Epidermal melanocyte (primary cell): ENCODE measurements around the gene BLOC1S3.
"Not testable (repeated sequence)": the region's sequence is repeated elsewhere in the genome, so short reads cannot be mapped to it uniquely, and the experiment has no call there.

Experiments used
- DNase-seq: peaks from one replicate; pipeline ENCODE4 v3.0.0; 2011; ENCODE audit warnings: low spot score; ENCODE audit not compliant: insufficient read length

BLOC1S3 gene

GRCh38 chr19:45222724-45223123, 44.1 kb downstream of the BLOC1S3 start:
- no peak for DNase-seq

DNA sequence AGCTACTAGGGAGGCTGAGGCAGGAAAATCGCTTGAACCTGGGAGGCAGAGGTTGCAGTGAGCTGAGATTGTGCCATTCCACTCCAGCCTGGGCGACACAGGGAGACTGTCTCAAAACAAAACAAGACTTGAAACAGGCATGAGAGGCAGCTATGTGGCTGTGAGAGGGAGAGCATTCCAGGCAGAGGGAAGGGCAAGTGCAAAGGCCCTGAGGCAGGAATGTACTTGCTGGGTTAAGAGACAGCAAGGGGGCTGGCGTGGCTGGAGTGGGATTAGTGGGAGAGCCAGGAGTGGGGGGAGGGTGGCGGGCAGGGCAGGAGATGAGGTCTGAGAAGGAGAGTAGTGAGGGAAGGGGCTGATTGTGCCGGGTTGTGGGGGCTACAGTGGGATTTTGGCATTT, 45.3 kb downstream of the BLOC1S3 start:
- DNase-seq: no peak

DNA sequence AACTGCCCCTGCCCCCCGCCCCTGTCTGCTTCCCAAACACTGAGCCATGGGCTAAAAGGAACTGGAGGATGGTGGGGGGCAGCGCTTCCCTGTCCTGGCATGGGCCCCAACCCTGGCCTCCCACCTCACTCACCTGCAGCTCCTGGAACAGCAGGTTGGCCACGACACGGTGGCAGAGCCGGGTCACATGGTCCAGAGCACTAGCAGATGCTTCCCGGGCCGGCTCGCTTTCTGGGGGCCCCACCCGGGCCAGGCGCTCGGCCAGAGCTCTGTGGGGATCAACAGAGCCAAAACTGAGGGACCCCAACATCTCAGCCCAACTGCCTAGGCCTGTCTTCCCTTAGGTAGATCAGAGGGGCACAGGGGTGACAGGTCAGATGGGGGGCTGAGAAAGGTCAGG, 46.1 kb downstream of the BLOC1S3 start:
- DNase-seq: no peak

GRCh38 chr19:45229056-45229455, 50.5 kb downstream of the BLOC1S3 start:
- DNase-seq: not testable (repeated sequence)
